HepG2 (cell line): ENCODE data around the gene ETF1. TPM values are rescaled to one million over a fixed set of nuclear protein-coding genes. Genes with fewer than 3 reads are reported as not detected.

Source experiments
- ATAC-seq: fragments of 200-7000 bp; cut with Tn5 transposase; 3 replicates; pipeline ENCODE4 v1.9.1; 2020; ENCODE audit warnings: mild to moderate bottlenecking, moderate library complexity
- BruUV-seq: library from RNA; stranded (reverse); fragments of 400-500 nt; replicated peaks from 2 replicates; lab custom pipeline; 2021; lab: Mats Ljungman, UMichigan
- CTCF ChIA-PET: fragments of 300-600 bp; formaldehyde crosslinking; extraction: SDS; loops from one replicate; lab custom pipeline; 2021; ENCODE audit warnings: low total read pairs, inconsistent platforms, low intra/inter-chr PET ratio; lab: Yijun Ruan, JAX
- POLR2A ChIA-PET: fragments of 350-600 bp; sonication (Branson Sonifier 250); formaldehyde crosslinking; loops from one replicate; lab custom pipeline; 2020; ENCODE audit warnings: antibody characterized with exemption, inconsistent platforms; lab: Yijun Ruan, JAX
- DNase-seq: peaks from one replicate; pipeline ENCODE4 v3.0.0-alpha.2; 2015; ENCODE audit warnings: low spot score
- FAIRE-seq: peaks from 3 replicates; lab custom pipeline; 2011; peaks lifted over from hg19 to GRCh38; lab: Jason Lieb, UNC
- H2AFZ ChIP-seq: one replicate; pipeline ENCODE4 v1.6.1; 2011; ENCODE audit warnings: low read length, inconsistent platforms
- H3K27ac ChIP-seq: fragments of 300-600 bp; 3 replicates; pipeline ENCODE4 v1.8.0; 2011; ENCODE audit warnings: mixed run types, mild to moderate bottlenecking, mixed read lengths, low read length, inconsistent platforms; ENCODE audit not compliant: insufficient read depth; ENCODE audit errors: extremely low read length
- H3K27me3 ChIP-seq, 2 experiments: fragments of 200-600 bp in 1 of 2; 2 replicates in 1 of 2; 3 replicates in 1 of 2; pipeline versions ENCODE4 v1.6.0 to v1.8.0; 2011; ENCODE audit warnings: low read length in 2 of 2, mild to moderate bottlenecking in 2 of 2, moderate library complexity in 2 of 2, inconsistent platforms in 1 of 2; ENCODE audit not compliant: insufficient read depth in 2 of 2, control insufficient read depth in 1 of 2
- H3K36me3 ChIP-seq, 2 experiments: fragments of 200-600 bp in 1 of 2; replicated peaks in 1 of 2; 2 replicates in 1 of 2; 3 replicates in 1 of 2; pipeline versions ENCODE4 v1.5.1 to v1.8.0; 2011; ENCODE audit warnings: low read length in 2 of 2, inconsistent platforms in 1 of 2; ENCODE audit not compliant: insufficient read depth in 2 of 2, control insufficient read depth in 1 of 2
- H3K4me1 ChIP-seq: 2 replicates; pipeline ENCODE4 v1.5.1; 2012; ENCODE audit warnings: low read length, inconsistent platforms; ENCODE audit not compliant: insufficient read depth
- H3K4me2 ChIP-seq: 2 replicates; pipeline ENCODE4 v1.6.0; 2011; ENCODE audit warnings: low read depth, low read length, inconsistent platforms
- H3K4me3 ChIP-seq, 3 experiments: fragments of 200-600 bp in 1 of 3; sonication (generic), shearing (Covaris generic) in 1 of 3; replicated peaks in 1 of 3; 2 replicates each; pipeline ENCODE4 v1.5.1; 2011 to 2016; ENCODE audit warnings: low read length in 3 of 3, inconsistent platforms in 2 of 3, low read depth in 2 of 3, mild to moderate bottlenecking in 2 of 3, control low read depth in 1 of 3, mixed read lengths in 1 of 3; ENCODE audit not compliant: insufficient read depth in 1 of 3
- H3K79me2 ChIP-seq: one replicate; pipeline ENCODE4 v1.6.1; 2011; ENCODE audit warnings: low read length, inconsistent platforms; ENCODE audit not compliant: insufficient read depth
- H3K9ac ChIP-seq: 2 replicates; pipeline ENCODE4 v1.6.0; 2011; ENCODE audit warnings: mild to moderate bottlenecking, low read depth, low read length, inconsistent platforms; ENCODE audit not compliant: insufficient read depth
- H3K9me3 ChIP-seq: 2 replicates; pipeline ENCODE4 v1.5.1; 2012; ENCODE audit warnings: mild to moderate bottlenecking, low read length
- H4K20me1 ChIP-seq: 2 replicates; pipeline ENCODE4 v1.6.0; 2011; ENCODE audit warnings: inconsistent platforms, mild to moderate bottlenecking, low read length, moderate library complexity; ENCODE audit not compliant: insufficient read depth
- KAT8 ChIP-seq: IDR thresholded peaks from 2 replicates; pipeline ENCODE4 v1.6.1; 2016; ENCODE audit warnings: missing genetic modification reagents, missing compliant biosample characterization
- KLF6 ChIP-seq: IDR thresholded peaks from 2 replicates; pipeline ENCODE4 v1.8.0; 2016; ENCODE audit warnings: missing biosample characterization, missing genetic modification reagents
- ONECUT2 ChIP-seq: sonication (generic); formaldehyde crosslinking; IDR thresholded peaks from 2 replicates; pipeline ENCODE4 v1.4.0; 2020; ENCODE audit warnings: missing genetic modification reagents
- POLR2G ChIP-seq: fragments of 200-400 bp; formaldehyde crosslinking; IDR thresholded peaks from 2 replicates; pipeline ENCODE4 v1.6.1; 2018; ENCODE audit warnings: mild to moderate bottlenecking, low read depth, low read length, moderate library complexity
- PRDM15 ChIP-seq: sonication (generic); formaldehyde crosslinking; IDR thresholded peaks from 2 replicates; pipeline ENCODE4 v1.4.0; 2020; ENCODE audit warnings: missing genetic modification reagents
- TFDP1 ChIP-seq: IDR thresholded peaks from 2 replicates; pipeline ENCODE4 v1.6.1; 2016; ENCODE audit warnings: missing compliant biosample characterization, missing genetic modification reagents, borderline replicate concordance
- ZNF451 ChIP-seq: sonication (generic); formaldehyde crosslinking; IDR thresholded peaks from 2 replicates; pipeline ENCODE4 v1.5.0; 2020; ENCODE audit warnings: mild to moderate bottlenecking, missing genetic modification reagents
- ZNF572 ChIP-seq: sonication (generic); formaldehyde crosslinking; IDR thresholded peaks from 2 replicates; pipeline ENCODE4 v1.5.1; 2020; ENCODE audit warnings: mild to moderate bottlenecking, missing genetic modification reagents
- ZNF607 ChIP-seq: sonication (generic); formaldehyde crosslinking; IDR thresholded peaks from 2 replicates; pipeline ENCODE4 v1.5.1; 2020; ENCODE audit warnings: missing genetic modification reagents, mild to moderate bottlenecking, borderline replicate concordance
- ZNF614 ChIP-seq: IDR thresholded peaks from 2 replicates; pipeline ENCODE4 v1.6.1; 2018; ENCODE audit warnings: missing biosample characterization, missing genetic modification reagents, inconsistent platforms, borderline replicate concordance
- ZNF674 ChIP-seq: sonication (generic); formaldehyde crosslinking; IDR thresholded peaks from 2 replicates; pipeline ENCODE4 v1.5.0; 2020; ENCODE audit warnings: low read depth, mild to moderate bottlenecking, missing genetic modification reagents
- WGBS: methylation state at CpG from one replicate; pipeline ENCODE4 v1.1.6; 2017; ENCODE audit warnings: low lambda C conversion rate; 5-methylcytosine and 5-hydroxymethylcytosine counted together
- in situ Hi-C: cut with HindIII; loops from 2 replicates; pipeline ENCODE4 v1.10.0; 2017; ENCODE audit warnings: low pct_unique_long_range_greater_than_20kb; ENCODE audit not compliant: extremely low pct_ligation_motif_present
- intact Hi-C: fragments of 100-400 bp; cut with micrococcal nuclease; formaldehyde crosslinking; loops from one replicate; pipeline ENCODE4 v1.10.0; 2022; ENCODE audit not compliant: unreplicated experiment
- polyA plus RNA-seq, 8 experiments: library from polyadenylated mRNA; depleted of rRNA in 3 of 8; stranded (reverse) in 7 of 8; unstranded in 1 of 8; fragments of >200 nt; fragmentation: Illumina TruSeq in 4 of 8; extraction: Trizol in 4 of 8; gene quantifications; 2 replicates each; pipeline versions ENCODE4 v1.2.1 to v1.2.3, GENCODE V29; 2011 to 2016; ENCODE audit warnings: low read depth in 4 of 8, missing spikeins in 1 of 8, mixed read lengths in 1 of 8; ENCODE audit not compliant: insufficient read depth in 1 of 8
- total RNA-seq, 5 experiments: library from RNA; depleted of rRNA; stranded (reverse); fragments of >200 nt; fragmentation: Illumina TruSeq; extraction: Trizol; gene quantifications; 2 replicates each; pipeline ENCODE4 v1.2.3, GENCODE V29; 2016; ENCODE audit warnings: low read depth in 1 of 5

ETF1 gene
- total and polyA plus RNA-seq, 2 of the 13 experiments (the other 11 are each of a cell fraction or from before 2014, with no cell fraction given): 52.1 to 184 TPM

- no peak for TF ChIP-seq PRDM15 (CRISPR knock-in tag)
- TF ChIP-seq ZNF451: no peak
- TF ChIP-seq ZNF607 (CRISPR knock-in tag): no peak
- no peak for TF ChIP-seq ONECUT2
- no peak for TF ChIP-seq ZNF572 (CRISPR knock-in tag)
- TF ChIP-seq KAT8 (CRISPR knock-in tag): no peak
- no peak for TF ChIP-seq KLF6
- TF ChIP-seq ZNF674 (CRISPR knock-in tag): no peak
- TF ChIP-seq ZNF614 (CRISPR knock-in tag): no peak
These were observed 30.2 kb upstream of the ETF1 start (continued) for GRCh38 chr5:138573223-138573622.

GRCh38 chr5:138570871-138571270, 27.8 kb upstream of the ETF1 start:
- H4K20me1 ChIP-seq: peaks cover 17% of the 10 kb centered on the region; the same call in 1 of the 2 replicates
- no peaks in the 10 kb centered on the region for H3K9me3 ChIP-seq
- FAIRE-seq: no peak
- no peak for DNase-seq
- ATAC-seq: no peak
- peaks cover 85% of the 10 kb centered on the region for H3K4me1 ChIP-seq
- ChIA-PET CTCF (no interaction called here), POLR2A (interaction anchor here (1.1 to 1.2 kb wide), 2 partner anchors 18 to 27 kb away, joined by 4 to 5 read pairs; partner anchors contain the start of gene ETF1)
- no peaks in the 10 kb centered on the region; a peak in 1 of 5 replicates for H3K27me3 ChIP-seq
- in situ Hi-C loops: no loop called here
- no peak overlapping the region for H2AFZ ChIP-seq
- H3K79me2 ChIP-seq: peaks cover 78% of the 10 kb centered on the region
- 97% methylated on average over 9 of the region's 9 CpGs for WGBS
- H3K27ac ChIP-seq: no peak overlapping the region
- no peak overlapping the region for H3K4me3 ChIP-seq
- intact Hi-C loops: loop anchor here (10.0 kb wide), 1 partner anchor 184 kb away; the partner anchor contains the start of gene CTNNA1
- TF ChIP-seq TFDP1 (CRISPR knock-in tag) (no peak), POLR2G (peak; percentile 55)
- peaks cover 36 to 74% of the 10 kb centered on the region in 2 experiments for H3K36me3 ChIP-seq
- no TSS peak for BruUV-seq
- no peak overlapping the region for H3K9ac ChIP-seq
- 0 out of 2 replicates have a peak overlapping the region, but pooled peaks have one; percentile 20 for H3K4me2 ChIP-seq
